GM23338 (cell line): Measurements from ENCODE around the gene NEMP1.

ENCODE experiments used
- CREB1 ChIP-seq: fragments of 250-450 bp; sonication (Bioruptor Pico); IDR thresholded peaks from 2 replicates; pipeline ENCODE4 v1.5.0; 2020; ENCODE audit warnings: low read depth, mild to moderate bottlenecking, moderate library complexity
- ETS1 ChIP-seq: IDR thresholded peaks from 2 replicates; pipeline ENCODE4 v1.6.1; 2016; ENCODE audit warnings: antibody characterized with exemption
- EZH2 ChIP-seq: fragments of 200-600 bp; sonication (generic); IDR thresholded peaks from one replicate; pipeline ENCODE4 v1.8.0; 2017; ENCODE audit warnings: antibody characterized with exemption, mild to moderate bottlenecking, low read depth; ENCODE audit not compliant: unreplicated experiment
- EZH2phosphoT487 ChIP-seq: fragments of 200-600 bp; sonication (generic); IDR thresholded peaks from one replicate; pipeline ENCODE4 v1.8.1; 2018; ENCODE audit warnings: antibody characterized with exemption; ENCODE audit not compliant: unreplicated experiment
- JUNB ChIP-seq: IDR thresholded peaks from one replicate; pipeline ENCODE4 v1.6.1; 2016; ENCODE audit warnings: antibody characterized with exemption; ENCODE audit not compliant: unreplicated experiment
- NANOG ChIP-seq: IDR thresholded peaks from 2 replicates; pipeline ENCODE4 v1.6.1; 2016; ENCODE audit warnings: antibody characterized with exemption, borderline replicate concordance
- POLR2AphosphoS5 ChIP-seq: IDR thresholded peaks from 2 replicates; pipeline ENCODE4 v1.6.1; 2016; ENCODE audit warnings: antibody characterized with exemption, low read depth
- STAT1 ChIP-seq: IDR thresholded peaks from one replicate; pipeline ENCODE4 v1.6.1; 2016; ENCODE audit warnings: antibody characterized with exemption; ENCODE audit not compliant: unreplicated experiment
- TF ChIP-seq, protein P1 (sequence below), 2 experiments: fragments of 200-600 bp in 1 of 2; sonication (generic) in 1 of 2; conservative IDR thresholded peaks; 2 replicates each; pipeline versions ENCODE4 v1.5.1 to v1.6.1; 2016 to 2017; ENCODE audit warnings: antibody characterized with exemption in 2 of 2, low read depth in 2 of 2, mild to moderate bottlenecking in 2 of 2, moderate library complexity in 1 of 2

- TF ChIP-seq, protein P1, sequence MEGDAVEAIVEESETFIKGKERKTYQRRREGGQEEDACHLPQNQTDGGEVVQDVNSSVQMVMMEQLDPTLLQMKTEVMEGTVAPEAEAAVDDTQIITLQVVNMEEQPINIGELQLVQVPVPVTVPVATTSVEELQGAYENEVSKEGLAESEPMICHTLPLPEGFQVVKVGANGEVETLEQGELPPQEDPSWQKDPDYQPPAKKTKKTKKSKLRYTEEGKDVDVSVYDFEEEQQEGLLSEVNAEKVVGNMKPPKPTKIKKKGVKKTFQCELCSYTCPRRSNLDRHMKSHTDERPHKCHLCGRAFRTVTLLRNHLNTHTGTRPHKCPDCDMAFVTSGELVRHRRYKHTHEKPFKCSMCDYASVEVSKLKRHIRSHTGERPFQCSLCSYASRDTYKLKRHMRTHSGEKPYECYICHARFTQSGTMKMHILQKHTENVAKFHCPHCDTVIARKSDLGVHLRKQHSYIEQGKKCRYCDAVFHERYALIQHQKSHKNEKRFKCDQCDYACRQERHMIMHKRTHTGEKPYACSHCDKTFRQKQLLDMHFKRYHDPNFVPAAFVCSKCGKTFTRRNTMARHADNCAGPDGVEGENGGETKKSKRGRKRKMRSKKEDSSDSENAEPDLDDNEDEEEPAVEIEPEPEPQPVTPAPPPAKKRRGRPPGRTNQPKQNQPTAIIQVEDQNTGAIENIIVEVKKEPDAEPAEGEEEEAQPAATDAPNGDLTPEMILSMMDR (conservative IDR thresholded peaks at IDR 0.05; ENCODE audit: low read depth in 2 of 2), result no peak
- TF ChIP-seq EZH2 (no peak), JUNB (no peak), EZH2phosphoT487 (no peak), NANOG (no peak), POLR2AphosphoS5 (no peak), CREB1 (CRISPR knock-in tag) (no peak), STAT1 (no peak), ETS1 (no peak)
Observed at GRCh38 chr12:57042695-57043094, 35.9 kb downstream of the NEMP1 start.
